ENCODE results near the gene B3GNT3.

Gene B3GNT3

GRCh38 chr19:17861542-17862402, 66.8 kb downstream of the B3GNT3 start:
- no peak for DNase-seq

GRCh38 chr19:17862711-17863519, 68.0 kb downstream of the B3GNT3 start:
- no peak for DNase-seq
